Measurements from ENCODE around the gene MRGPRG. TPM values are rescaled to one million over a fixed set of nuclear protein-coding genes. Genes with fewer than 3 reads are reported as not detected.

The MRGPRG gene
- total and polyA plus RNA-seq, 9 of the 15 experiments (the other 6 are each of a cell fraction or from before 2014, with no cell fraction given), result not detected

DNA sequence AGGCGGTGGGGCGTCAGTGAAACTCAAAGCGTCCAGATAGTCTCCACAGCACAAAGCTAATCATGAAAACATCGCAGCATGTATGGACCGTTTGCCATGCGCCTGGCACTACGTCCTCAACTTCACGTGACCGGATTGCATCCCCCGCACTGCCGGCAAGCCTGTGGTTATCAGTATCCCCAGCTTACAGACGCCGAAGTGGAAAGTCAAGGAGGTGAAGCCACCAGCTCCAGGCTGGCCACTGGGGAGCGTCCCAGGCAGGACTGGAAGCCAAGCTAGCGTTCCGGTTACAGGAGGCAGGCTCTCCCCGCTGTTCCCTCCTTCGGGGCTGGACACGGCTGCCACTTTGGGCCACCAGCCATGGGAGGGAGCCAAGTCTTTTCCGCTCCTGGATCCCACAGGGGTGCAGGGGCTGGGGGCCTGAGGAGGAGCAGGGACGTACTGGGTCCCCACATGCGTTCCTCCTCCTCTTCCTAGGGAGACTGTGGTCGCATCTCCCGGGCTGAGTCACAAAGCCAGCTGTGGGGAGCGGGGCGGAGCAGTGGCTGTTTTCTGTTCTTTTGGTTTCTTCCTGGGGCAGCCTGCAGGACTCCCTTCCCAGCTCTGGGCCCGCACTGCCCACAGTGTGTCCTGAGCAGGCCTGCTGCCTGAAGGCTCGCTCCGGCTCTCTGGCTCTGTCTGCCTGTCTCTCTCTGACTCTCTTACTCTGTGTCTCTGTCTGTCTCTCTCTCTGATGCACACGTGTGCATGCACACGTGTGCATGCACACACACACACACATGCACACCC is 49.2 kb downstream of the MRGPRG start (continued):
- TF ChIP-seq, protein P1, sequence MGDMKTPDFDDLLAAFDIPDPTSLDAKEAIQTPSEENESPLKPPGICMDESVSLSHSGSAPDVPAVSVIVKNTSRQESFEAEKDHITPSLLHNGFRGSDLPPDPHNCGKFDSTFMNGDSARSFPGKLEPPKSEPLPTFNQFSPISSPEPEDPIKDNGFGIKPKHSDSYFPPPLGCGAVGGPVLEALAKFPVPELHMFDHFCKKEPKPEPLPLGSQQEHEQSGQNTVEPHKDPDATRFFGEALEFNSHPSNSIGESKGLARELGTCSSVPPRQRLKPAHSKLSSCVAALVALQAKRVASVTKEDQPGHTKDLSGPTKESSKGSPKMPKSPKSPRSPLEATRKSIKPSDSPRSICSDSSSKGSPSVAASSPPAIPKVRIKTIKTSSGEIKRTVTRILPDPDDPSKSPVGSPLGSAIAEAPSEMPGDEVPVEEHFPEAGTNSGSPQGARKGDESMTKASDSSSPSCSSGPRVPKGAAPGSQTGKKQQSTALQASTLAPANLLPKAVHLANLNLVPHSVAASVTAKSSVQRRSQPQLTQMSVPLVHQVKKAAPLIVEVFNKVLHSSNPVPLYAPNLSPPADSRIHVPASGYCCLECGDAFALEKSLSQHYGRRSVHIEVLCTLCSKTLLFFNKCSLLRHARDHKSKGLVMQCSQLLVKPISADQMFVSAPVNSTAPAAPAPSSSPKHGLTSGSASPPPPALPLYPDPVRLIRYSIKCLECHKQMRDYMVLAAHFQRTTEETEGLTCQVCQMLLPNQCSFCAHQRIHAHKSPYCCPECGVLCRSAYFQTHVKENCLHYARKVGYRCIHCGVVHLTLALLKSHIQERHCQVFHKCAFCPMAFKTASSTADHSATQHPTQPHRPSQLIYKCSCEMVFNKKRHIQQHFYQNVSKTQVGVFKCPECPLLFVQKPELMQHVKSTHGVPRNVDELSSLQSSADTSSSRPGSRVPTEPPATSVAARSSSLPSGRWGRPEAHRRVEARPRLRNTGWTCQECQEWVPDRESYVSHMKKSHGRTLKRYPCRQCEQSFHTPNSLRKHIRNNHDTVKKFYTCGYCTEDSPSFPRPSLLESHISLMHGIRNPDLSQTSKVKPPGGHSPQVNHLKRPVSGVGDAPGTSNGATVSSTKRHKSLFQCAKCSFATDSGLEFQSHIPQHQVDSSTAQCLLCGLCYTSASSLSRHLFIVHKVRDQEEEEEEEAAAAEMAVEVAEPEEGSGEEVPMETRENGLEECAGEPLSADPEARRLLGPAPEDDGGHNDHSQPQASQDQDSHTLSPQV (IDR thresholded peaks at IDR 0.05), result peak; percentile 60
- TF ChIP-seq ZC3H11A (IDR thresholded peaks at IDR 0.05; ENCODE audit: low read depth, low read length), result no peak
- TF ChIP-seq SMARCC2 (IDR thresholded peaks at IDR 0.05; ENCODE audit: low read depth), result peak; percentile 69; the same call in 1 of the 2 replicates
- TF ChIP-seq, protein P2, sequence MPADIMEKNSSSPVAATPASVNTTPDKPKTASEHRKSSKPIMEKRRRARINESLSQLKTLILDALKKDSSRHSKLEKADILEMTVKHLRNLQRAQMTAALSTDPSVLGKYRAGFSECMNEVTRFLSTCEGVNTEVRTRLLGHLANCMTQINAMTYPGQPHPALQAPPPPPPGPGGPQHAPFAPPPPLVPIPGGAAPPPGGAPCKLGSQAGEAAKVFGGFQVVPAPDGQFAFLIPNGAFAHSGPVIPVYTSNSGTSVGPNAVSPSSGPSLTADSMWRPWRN (IDR thresholded peaks at IDR 0.05; ENCODE audit: low read depth), result peak; percentile 99
- TF ChIP-seq OTX1 (CRISPR knock-in tag; IDR thresholded peaks at IDR 0.05), result no peak
- TF ChIP-seq SMAD1 (IDR thresholded peaks at IDR 0.05; ENCODE audit: low read depth, low read length, partially characterized antibody), result no peak
- TF ChIP-seq SNRNP70 (optimal IDR thresholded peaks at IDR 0.05; ENCODE audit: low read depth, low read length), result no peak
- no peak for TF ChIP-seq POU5F1 (IDR thresholded peaks at IDR 0.05; ENCODE audit: borderline replicate concordance, low read depth, low read length, partially characterized antibody)
- no peak for TF ChIP-seq EWSR1 (IDR thresholded peaks at IDR 0.05; ENCODE audit: borderline replicate concordance, low read depth, partially characterized antibody)
- TF ChIP-seq, protein P3, sequence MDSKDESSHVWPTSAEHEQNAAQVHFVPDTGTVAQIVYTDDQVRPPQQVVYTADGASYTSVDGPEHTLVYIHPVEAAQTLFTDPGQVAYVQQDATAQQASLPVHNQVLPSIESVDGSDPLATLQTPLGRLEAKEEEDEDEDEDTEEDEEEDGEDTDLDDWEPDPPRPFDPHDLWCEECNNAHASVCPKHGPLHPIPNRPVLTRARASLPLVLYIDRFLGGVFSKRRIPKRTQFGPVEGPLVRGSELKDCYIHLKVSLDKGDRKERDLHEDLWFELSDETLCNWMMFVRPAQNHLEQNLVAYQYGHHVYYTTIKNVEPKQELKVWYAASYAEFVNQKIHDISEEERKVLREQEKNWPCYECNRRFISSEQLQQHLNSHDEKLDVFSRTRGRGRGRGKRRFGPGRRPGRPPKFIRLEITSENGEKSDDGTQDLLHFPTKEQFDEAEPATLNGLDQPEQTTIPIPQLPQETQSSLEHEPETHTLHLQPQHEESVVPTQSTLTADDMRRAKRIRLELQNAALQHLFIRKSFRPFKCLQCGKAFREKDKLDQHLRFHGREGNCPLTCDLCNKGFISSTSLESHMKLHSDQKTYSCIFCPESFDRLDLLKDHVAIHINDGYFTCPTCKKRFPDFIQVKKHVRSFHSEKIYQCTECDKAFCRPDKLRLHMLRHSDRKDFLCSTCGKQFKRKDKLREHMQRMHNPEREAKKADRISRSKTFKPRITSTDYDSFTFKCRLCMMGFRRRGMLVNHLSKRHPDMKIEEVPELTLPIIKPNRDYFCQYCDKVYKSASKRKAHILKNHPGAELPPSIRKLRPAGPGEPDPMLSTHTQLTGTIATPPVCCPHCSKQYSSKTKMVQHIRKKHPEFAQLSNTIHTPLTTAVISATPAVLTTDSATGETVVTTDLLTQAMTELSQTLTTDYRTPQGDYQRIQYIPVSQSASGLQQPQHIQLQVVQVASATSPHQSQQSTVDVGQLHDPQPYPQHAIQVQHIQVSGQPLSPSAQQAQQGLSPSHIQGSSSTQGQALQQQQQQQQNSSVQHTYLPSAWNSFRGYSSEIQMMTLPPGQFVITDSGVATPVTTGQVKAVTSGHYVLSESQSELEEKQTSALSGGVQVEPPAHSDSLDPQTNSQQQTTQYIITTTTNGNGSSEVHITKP (IDR thresholded peaks at IDR 0.05; ENCODE audit: partially characterized antibody), result peak; percentile 89
- no peak for TF ChIP-seq ZNF133 (CRISPR knock-in tag; IDR thresholded peaks at IDR 0.05)
- no peak for TF ChIP-seq KAT7 (CRISPR knock-in tag; IDR thresholded peaks at IDR 0.05; ENCODE audit: borderline replicate concordance)
- TF ChIP-seq, protein P4, sequence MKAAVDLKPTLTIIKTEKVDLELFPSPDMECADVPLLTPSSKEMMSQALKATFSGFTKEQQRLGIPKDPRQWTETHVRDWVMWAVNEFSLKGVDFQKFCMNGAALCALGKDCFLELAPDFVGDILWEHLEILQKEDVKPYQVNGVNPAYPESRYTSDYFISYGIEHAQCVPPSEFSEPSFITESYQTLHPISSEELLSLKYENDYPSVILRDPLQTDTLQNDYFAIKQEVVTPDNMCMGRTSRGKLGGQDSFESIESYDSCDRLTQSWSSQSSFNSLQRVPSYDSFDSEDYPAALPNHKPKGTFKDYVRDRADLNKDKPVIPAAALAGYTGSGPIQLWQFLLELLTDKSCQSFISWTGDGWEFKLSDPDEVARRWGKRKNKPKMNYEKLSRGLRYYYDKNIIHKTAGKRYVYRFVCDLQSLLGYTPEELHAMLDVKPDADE (conservative IDR thresholded peaks at IDR 0.05; ENCODE audit: control insufficient read depth, low read depth, low read length), result peak; percentile 71; the same call in 1 of the 2 replicates
- peak; percentile 92 for TF ChIP-seq DPF2 (IDR thresholded peaks at IDR 0.05)
- TF ChIP-seq IFI16 (CRISPR knock-in tag; IDR thresholded peaks at IDR 0.05), result no peak
- no peak for TF ChIP-seq NFATC3 (IDR thresholded peaks at IDR 0.05)
- TF ChIP-seq ILF3 (IDR thresholded peaks at IDR 0.05; ENCODE audit: borderline replicate concordance), result no peak

Measured in K562 (cell line).